Activated CD4-positive, alpha-beta T cell treated with anti-CD3 and anti-CD28 coated beads, Interleukin-2, amount 50 U/mL, for 4 hours (primary cell): ENCODE results near the gene SIVA1.

Experiments used
- DNase-seq, 2 experiments: peaks; one replicate each; pipeline ENCODE4 v3.0.0-alpha.2; 2020

Gene SIVA1

DNA sequence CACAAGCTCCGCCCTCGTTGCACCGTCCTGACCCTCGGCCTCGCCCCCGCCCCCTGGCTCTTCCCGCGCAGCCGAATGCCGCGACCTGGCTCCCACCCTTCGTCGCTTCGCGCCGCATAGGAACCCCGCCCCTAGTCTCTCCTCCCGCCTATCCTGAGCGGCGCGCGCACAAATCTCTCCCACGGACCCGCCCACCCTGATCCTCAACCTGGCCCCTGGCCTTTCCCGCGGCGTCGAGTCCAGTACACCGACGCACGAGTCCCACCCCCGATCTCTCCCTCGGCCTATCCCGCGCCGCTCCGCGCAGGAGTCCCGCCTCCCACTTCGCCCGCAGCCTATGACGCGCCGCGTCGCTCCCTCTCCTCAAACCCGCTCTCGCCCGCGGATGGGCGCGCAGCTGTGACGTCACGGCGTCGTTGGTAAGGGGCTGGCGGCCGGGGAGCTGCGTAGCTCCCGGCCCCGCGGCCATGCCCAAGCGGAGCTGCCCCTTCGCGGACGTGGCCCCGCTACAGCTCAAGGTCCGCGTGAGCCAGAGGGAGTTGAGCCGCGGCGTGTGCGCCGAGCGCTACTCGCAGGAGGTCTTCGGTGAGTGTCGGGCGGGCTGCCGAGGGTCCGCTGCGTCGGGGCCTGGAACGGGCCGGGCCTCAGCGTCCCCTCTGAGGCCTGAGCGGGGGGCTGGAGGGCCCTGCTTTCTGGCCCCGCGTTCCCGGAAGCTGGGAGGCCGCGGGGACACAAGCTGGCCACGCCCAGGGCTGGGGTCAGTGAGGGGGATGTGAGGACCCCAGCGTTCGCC lies at the start of gene SIVA1:
Gene SIVA1 (plus strand): TSS at position 413 of the 793 bp plus-strand sequence. CDS start 55 bp downstream, at position 468.
- peak; percentile 99 for DNase-seq

GRCh38 chr14:104703269-104703668 lies 49.7 kb upstream of the SIVA1 start:
- DNase-seq, result no peak

- no peak for DNase-seq
Measured at GRCh38 chr14:104704252-104704651, 48.7 kb upstream of the SIVA1 start.

DNA sequence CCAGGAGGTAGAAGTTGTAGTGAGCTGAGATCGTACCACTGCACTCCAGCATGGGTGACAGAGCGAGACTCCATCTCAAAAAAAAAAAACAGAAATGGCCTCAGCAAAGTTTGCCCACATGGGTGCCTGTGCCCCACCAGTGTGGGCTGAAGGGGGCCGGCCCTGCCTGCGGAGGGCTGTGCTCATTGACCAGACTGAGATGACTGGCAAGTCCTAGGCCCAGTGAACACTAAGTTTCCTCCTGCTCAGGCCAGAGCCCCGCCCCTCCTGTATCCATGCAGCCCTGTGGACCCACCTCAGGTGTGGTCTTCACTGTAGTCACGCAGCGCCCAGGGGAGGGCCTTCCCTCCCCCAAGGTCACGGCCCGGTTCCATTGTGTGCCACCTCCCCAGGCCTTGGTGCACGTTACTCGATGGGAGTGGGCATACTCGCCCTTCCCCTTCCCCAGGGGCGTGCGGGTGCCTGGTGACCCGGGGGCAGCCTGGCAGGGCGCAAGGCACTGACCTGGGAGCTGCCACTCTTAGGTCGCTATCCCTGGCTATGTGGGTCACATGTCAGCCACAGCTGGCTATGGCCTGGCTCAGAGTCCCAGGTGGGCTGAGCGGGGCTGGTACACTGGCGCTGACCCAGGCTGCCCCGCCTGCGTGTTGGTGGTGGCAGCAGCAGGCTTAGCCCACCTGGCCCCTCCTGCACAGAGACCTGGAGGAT lies 47.5 kb upstream of the SIVA1 start:
- DNase-seq, result no peak

DNA sequence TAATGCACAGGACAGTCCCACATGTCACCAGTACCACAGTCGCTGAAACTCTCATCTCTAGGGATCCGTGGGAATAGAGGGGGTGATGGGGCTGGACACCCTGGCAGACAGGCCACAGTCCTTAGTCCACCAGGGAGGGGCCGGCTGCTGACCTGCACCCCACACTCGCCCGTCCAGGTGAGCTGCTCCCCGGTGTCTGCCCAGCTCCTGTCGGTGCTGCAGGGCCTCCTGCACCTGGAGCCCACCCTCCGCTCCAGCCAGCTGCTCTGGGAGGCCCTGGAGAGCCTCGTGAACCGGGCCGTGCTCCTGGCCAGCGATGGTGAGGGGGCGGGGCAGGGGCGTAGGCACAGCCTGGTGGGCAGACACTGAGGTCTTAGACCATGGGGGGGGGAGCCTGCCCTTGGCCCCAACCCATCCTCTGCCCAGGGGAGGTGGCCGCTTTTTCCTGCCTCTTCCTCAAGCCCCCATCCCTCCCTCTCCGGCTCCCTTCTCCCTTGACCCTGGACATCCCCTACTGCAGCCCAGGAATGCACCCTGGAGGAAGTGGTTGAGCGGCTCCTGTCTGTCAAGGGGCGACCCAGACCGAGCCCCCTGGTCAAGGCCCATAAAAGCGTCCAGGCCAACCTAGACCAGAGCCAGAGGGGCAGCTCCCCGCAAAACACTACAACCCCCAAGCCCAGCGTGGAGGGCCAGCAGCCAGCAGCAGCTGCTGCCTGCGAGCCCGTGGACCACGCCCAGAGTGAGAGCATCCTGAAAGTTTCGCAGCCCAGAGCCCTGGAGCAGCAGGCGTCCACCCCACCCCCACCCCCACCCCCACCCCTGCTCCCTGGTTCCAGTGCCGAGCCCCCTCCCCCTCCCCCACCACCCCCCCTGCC lies 46.0 kb upstream of the SIVA1 start:
- no peak for DNase-seq

GRCh38 chr14:104707608-104708595 lies 45.0 kb upstream of the SIVA1 start:
- no peak for DNase-seq

DNA sequence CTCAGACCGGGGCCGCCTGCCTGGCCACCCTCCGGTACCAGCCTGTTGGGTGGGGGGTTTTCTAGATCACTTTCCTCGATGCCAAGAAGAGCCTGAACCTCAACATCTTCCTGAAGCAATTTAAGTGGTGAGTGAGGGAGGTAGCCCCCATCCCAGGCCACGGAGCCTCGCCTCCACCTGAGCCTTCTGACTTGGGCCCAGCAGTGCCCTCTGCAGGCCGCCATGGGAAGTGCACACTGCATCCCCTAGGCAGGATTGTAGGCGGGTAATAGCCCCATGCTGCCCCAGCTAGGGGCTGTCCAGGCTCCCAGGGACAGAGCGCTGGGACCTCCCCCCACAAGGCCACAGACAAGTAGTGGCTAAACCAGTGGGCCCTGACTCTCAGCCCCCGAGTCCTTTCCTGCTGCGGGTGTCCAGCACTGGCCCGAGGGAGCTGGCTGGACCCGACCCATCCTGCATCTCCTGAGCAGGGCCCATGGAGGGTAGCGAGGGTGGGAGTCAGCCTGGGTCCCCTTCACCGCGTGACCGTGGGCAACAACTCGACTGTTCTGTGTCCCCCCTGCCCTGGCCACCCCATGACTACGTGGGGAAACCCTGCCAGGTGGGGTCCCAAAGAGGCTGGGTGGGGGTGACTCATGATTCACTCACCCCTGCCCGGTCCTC lies 44.2 kb upstream of the SIVA1 start:
- DNase-seq, result peak; percentile 68 to 69

GRCh38 chr14:104709387-104710039 lies 43.4 kb upstream of the SIVA1 start:
- DNase-seq, result no peak

DNA sequence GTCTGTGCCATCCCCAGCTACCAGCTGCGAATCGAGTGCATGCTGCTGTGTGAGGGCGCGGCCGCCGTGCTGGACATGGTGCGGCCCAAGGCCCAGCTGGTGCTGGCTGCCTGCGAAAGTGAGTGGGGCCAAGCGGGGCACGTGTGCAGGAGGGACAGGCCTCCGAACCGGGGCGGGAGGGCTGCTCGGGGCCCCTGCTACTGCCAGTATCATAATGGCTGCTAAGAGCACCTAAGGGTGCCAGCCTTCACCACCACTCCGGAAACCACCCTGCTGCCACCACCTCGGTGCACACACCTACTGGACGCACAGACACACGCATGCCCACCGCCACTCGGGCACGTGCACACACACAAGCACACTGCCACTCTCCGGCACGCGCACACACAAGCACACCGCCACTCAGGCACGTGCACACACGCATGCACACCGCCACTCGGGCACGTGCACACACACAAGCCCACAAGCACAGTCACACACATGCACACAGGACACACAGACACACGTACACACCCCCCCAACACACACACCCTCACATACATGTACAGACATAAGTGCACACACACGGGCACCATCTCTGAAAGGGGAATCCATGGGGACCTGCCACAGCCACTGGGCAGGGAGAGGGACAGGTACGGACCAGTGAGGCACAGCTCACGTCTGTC lies 42.7 kb upstream of the SIVA1 start:
- no peak for DNase-seq

DNA sequence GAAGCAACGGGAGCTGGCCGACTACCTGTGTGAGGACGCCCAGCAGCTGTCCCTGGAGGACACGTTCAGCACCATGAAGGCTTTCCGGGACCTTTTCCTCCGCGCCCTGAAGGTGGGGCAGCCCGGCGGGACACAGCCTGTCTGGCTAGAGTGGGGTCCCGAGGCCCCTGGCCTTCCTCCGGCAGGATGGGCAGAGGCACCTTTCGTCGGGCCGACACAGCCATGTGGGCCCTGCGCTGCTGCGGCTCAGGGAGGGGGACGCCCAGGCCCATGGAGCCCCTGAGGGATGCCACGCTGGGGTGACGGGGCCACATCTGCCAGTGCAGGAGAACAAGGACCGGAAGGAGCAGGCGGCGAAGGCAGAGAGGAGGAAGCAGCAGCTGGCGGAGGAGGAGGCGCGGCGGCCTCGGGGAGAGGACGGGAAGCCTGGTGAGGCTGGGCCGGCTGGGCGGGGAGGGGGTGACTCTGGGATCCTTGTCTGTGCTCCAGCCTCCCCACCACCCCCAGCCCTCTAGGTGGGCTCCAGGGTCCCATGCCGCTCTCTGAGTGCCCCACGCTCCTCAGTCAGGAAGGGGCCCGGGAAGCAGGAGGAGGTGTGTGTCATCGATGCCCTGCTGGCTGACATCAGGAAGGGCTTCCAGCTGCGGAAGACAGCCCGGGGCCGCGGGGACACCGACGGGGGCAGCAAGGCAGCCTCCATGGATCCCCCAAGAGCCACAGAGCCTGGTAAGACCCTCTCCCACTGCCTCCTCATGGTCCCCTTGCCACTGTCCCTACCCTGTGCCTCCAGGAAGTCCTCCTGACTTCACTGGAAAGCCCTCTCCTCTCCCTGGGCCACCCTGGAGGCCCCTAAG lies 39.8 kb upstream of the SIVA1 start:
- DNase-seq, result no peak

- DNase-seq, result no peak
Measured at GRCh38 chr14:104714066-104714465, 38.9 kb upstream of the SIVA1 start.

DNA sequence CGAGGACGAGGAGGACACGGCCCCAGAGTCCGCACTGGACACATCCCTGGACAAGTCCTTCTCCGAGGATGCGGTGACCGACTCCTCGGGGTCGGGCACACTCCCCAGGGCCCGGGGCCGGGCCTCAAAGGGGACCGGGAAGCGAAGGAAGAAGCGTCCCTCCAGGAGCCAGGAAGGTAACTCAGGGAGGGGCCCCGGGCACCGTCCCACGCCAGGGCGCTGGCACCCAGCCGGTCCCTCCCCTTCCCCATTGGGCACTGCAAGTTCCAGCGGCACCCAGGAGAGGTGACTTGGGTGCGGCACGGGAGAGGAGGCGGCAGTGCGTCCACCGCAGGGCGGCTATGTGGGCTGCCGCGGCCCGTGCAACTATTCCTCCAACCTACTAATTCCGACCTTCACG lies 38.3 kb upstream of the SIVA1 start:
- DNase-seq, result no peak

DNA sequence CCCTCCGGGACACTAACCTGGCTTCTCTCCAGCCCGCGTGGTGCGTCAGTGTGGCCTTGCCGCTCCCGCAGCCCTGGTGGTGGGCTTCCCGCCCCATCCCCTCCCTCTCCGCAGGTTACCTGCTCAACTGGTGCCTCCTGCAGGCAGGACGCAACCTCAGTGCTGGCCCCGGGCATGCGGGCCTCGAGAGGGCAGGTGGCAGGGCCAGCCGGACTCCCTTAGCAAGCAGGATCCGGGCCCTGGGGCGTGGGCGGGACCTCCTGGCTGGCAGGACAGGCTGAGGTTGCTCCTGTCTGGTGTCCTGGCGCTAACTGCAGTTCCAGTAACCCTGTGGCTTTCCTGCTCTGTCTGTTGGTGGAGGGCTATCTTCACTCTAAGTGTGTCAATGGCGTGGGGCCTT lies 37.5 kb upstream of the SIVA1 start:
- DNase-seq, result no peak

GRCh38 chr14:104715871-104716270 lies 37.1 kb upstream of the SIVA1 start:
- DNase-seq, result no peak

DNA sequence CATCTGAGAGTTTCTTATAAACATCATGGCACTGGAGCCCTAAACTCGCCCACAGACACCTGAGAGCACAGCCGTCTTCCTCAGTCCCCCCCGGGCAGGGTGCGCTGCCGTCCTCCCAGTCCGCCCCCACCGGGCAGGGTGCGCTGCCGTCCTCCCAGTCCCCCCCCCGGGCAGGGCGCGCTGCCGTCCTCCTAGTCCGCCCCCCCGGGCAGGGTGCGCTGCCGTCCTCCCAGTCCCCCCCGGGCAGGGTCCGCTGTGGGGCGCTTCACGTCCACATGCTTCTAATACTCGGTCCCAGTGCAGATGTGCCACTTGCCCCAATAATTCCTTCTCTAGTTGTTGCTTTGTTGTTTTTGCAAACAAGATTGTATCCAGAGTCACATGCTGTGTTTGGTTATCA lies 35.8 kb upstream of the SIVA1 start:
- no peak for DNase-seq

DNA sequence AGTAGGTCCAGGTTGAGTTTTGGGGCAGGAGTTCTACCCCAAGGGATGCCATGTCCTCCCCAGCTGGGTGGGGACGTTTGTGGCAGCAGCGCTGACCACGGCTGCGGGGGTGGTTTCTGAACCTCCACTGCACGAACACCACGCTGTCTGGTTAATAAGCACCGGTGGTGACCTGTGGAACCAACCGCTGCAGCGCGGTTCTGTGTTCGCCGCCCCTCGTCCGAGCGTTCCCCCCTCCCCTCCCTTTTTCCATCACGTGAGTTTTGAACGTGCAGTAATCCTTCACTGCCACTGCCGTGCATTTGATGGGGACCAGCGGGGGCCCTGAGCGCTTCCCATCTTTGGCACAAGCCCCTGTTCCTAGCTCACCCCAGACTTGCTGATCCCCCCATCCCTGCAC lies 35.3 kb upstream of the SIVA1 start:
- DNase-seq, result no peak

GRCh38 chr14:104718147-104718546 lies 34.8 kb upstream of the SIVA1 start:
- no peak for DNase-seq

DNA sequence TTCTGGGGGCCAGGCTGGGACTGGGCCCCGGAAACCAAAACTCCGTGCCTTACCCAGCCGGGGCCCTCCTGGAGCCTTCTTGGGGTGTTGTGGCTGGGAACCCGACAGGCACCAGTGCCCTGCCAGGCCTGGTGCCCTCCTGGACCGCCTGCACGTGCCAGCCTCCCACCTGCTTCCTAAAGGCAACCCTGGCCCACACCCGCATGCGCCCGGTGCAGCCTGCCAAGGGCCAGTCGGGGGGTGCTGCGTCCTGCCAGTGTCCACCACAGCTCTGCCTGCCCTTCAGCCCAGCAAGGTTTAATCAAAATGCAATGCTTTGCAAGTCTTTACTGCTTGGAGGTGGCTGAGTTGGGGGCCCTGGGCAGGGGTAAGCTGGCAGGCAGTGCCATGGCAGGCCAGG lies 34.1 kb upstream of the SIVA1 start:
- no peak for DNase-seq

DNA sequence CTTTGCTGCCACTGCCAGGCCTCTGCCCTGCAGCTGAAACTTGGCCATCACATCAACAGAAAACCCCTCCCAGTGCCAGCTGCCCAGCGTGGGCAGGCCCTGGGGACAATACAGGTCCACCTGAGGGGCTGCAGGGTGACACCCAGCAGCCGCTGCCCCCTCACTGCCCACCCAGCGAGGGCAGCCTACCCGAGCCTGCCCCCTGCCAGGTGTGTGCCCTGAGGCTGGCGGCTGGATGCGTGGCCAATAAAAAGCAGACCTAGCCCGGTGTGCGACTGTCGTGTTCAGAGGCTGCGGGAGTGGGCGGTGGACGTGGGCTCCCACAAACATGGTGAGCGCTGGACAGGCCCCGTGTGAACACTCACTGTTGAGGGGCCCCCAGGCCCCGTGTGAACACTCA lies 33.6 kb upstream of the SIVA1 start:
- DNase-seq, result no peak
